ENCODE results near the gene PAN3.

DNA sequence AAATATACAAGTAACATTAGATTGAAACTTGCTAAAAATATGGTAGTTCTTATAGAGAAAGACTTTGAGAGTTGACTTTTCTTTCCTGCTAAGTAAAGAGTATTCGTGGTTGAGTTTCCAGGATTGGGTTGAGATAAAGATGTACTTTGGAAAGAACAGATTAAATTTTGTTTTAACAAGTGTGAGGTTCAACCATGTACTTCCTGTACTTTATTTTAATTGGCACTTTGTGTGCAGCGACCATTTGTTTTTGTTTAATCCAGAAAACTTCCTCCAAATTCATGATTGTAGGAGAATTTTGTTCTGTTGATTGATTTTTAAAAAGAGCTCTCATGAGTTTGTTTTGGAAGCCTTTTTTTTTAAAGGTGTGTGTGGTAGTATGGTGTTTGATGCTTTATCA, 46.9 kb downstream of the PAN3 start:
- TF ChIP-seq CTCF (IDR thresholded peaks at IDR 0.05 in 8 of 11, conservative IDR thresholded peaks at IDR 0.05 in 3 of 11), result no peak
- TF ChIP-seq POLR2A (IDR thresholded peaks at IDR 0.05), result no peak
